Measurements from ENCODE around the gene KIAA1328.

KIAA1328 gene

GRCh38 chr18:37219257-37219656, 390.3 kb downstream of the KIAA1328 start:
- H3K27me3 ChIP-seq (ENCODE audit: low read depth), result no peaks in the 10 kb centered on the region
- H3K9me3 ChIP-seq, result no peaks in the 10 kb centered on the region
- no peak for DNase-seq (ENCODE audit: low spot score in 2 of 2)
- H3K4me1 ChIP-seq, result no peaks in the 10 kb centered on the region
- no peaks in the 10 kb centered on the region for H3K36me3 ChIP-seq (replicated peaks)
- no peak overlapping the region for H3K4me3 ChIP-seq
- in situ Hi-C loops (cut with MboI; ENCODE audit: low sequenced_read_pairs), result no loop called here

GRCh38 chr18:37222354-37222998, 393.5 kb downstream of the KIAA1328 start:
- in situ Hi-C loops (cut with MboI; ENCODE audit: low sequenced_read_pairs), result no loop called here

GRCh38 chr18:37222999-37223378, 394.1 kb downstream of the KIAA1328 start:
- no peaks in the 10 kb centered on the region for H3K9me3 ChIP-seq
- no peaks in the 10 kb centered on the region for H3K27me3 ChIP-seq (ENCODE audit: low read depth)
- H3K4me1 ChIP-seq, result no peaks in the 10 kb centered on the region
- H3K36me3 ChIP-seq (replicated peaks), result no peaks in the 10 kb centered on the region
- H3K4me3 ChIP-seq, result no peak overlapping the region
- in situ Hi-C loops (cut with MboI; ENCODE audit: low sequenced_read_pairs), result no loop called here
- no peak for DNase-seq (ENCODE audit: low spot score in 2 of 2)

More at GRCh38 chr18:37222354-37222998, 393.5 kb downstream of the KIAA1328 start:
- Histone ChIP-seq H3K9me3 (no peaks in the 10 kb centered on the region), H3K27me3 (ENCODE audit: low read depth) (no peaks in the 10 kb centered on the region), H3K36me3 (replicated peaks) (no peaks in the 10 kb centered on the region), H3K4me1 (no peaks in the 10 kb centered on the region), H3K4me3 (no peak overlapping the region)
- DNase-seq (ENCODE audit: low spot score in 2 of 2), result no peak

- H3K9me3 ChIP-seq, result no peaks in the 10 kb centered on the region
- H3K4me1 ChIP-seq, result no peaks in the 10 kb centered on the region
- no peaks in the 10 kb centered on the region for H3K27me3 ChIP-seq (ENCODE audit: low read depth)
- H3K36me3 ChIP-seq (replicated peaks), result no peaks in the 10 kb centered on the region
- no peak for DNase-seq (ENCODE audit: low spot score in 2 of 2)
- in situ Hi-C loops (cut with MboI; ENCODE audit: low sequenced_read_pairs), result no loop called here
- H3K4me3 ChIP-seq, result no peak overlapping the region
These were observed 396.4 kb downstream of the KIAA1328 start for GRCh38 chr18:37225279-37225678.

GRCh38 chr18:37230768-37231167, 401.8 kb downstream of the KIAA1328 start:
- no peaks in the 10 kb centered on the region for H3K27me3 ChIP-seq (ENCODE audit: low read depth)
- H3K4me3 ChIP-seq, result no peak overlapping the region
- no peaks in the 10 kb centered on the region for H3K4me1 ChIP-seq
- DNase-seq (ENCODE audit: low spot score in 2 of 2), result no peak
- no peaks in the 10 kb centered on the region for H3K9me3 ChIP-seq
- in situ Hi-C loops (cut with MboI; ENCODE audit: low sequenced_read_pairs), result no loop called here
- H3K36me3 ChIP-seq (replicated peaks), result no peaks in the 10 kb centered on the region

GRCh38 chr18:37231251-37231650, 402.3 kb downstream of the KIAA1328 start:
- no peaks in the 10 kb centered on the region for H3K36me3 ChIP-seq (replicated peaks)
- H3K27me3 ChIP-seq (ENCODE audit: low read depth), result no peaks in the 10 kb centered on the region
- H3K4me1 ChIP-seq, result no peaks in the 10 kb centered on the region
- DNase-seq (ENCODE audit: low spot score in 2 of 2), result no peak
- H3K9me3 ChIP-seq, result no peaks in the 10 kb centered on the region
- in situ Hi-C loops (cut with MboI; ENCODE audit: low sequenced_read_pairs), result no loop called here
- no peak overlapping the region for H3K4me3 ChIP-seq

GRCh38 chr18:37235583-37235982, 406.7 kb downstream of the KIAA1328 start:
- no peaks in the 10 kb centered on the region for H3K9me3 ChIP-seq
- no peaks in the 10 kb centered on the region for H3K27me3 ChIP-seq (ENCODE audit: low read depth)
- no peak overlapping the region for H3K4me3 ChIP-seq
- DNase-seq (ENCODE audit: low spot score in 2 of 2), result no peak
- H3K4me1 ChIP-seq, result no peaks in the 10 kb centered on the region
- in situ Hi-C loops (cut with MboI; ENCODE audit: low sequenced_read_pairs), result no loop called here
- no peaks in the 10 kb centered on the region for H3K36me3 ChIP-seq (replicated peaks)

- Histone ChIP-seq H3K9me3 (no peaks in the 10 kb centered on the region), H3K4me1 (no peaks in the 10 kb centered on the region), H3K27me3 (ENCODE audit: low read depth) (no peaks in the 10 kb centered on the region), H3K4me3 (no peak overlapping the region), H3K36me3 (replicated peaks) (no peaks in the 10 kb centered on the region)
- DNase-seq (ENCODE audit: low spot score in 2 of 2), result no peak
- in situ Hi-C loops (cut with MboI; ENCODE audit: low sequenced_read_pairs), result no loop called here
These were observed 409.6 kb downstream of the KIAA1328 start for GRCh38 chr18:37238282-37239108.

- Histone ChIP-seq H3K27me3 (ENCODE audit: low read depth) (no peaks in the 10 kb centered on the region; the same call in 1 of the 2 replicates), H3K4me3 (no peak overlapping the region), H3K9me3 (no peaks in the 10 kb centered on the region), H3K4me1 (no peaks in the 10 kb centered on the region), H3K36me3 (replicated peaks) (no peaks in the 10 kb centered on the region)
- in situ Hi-C loops (cut with MboI; ENCODE audit: low sequenced_read_pairs), result no loop called here
- DNase-seq (ENCODE audit: low spot score in 2 of 2), result no peak
These were observed 413.2 kb downstream of the KIAA1328 start for GRCh38 chr18:37242091-37242490.

- Histone ChIP-seq H3K4me1 (no peaks in the 10 kb centered on the region), H3K27me3 (ENCODE audit: low read depth) (no peaks in the 10 kb centered on the region; the same call in 1 of the 2 replicates)
These were observed 414.1 kb downstream of the KIAA1328 start for GRCh38 chr18:37242826-37243560.

GRCh38 chr18:37243741-37244140, 414.8 kb downstream of the KIAA1328 start:
- in situ Hi-C loops (cut with MboI; ENCODE audit: low sequenced_read_pairs), result no loop called here
- Histone ChIP-seq H3K9me3 (no peaks in the 10 kb centered on the region), H3K36me3 (replicated peaks) (no peaks in the 10 kb centered on the region), H3K27me3 (ENCODE audit: low read depth) (no peaks in the 10 kb centered on the region; the same call in 1 of the 2 replicates), H3K4me1 (no peaks in the 10 kb centered on the region), H3K4me3 (no peak overlapping the region)
- no peak for DNase-seq (ENCODE audit: low spot score in 2 of 2)

More at GRCh38 chr18:37242826-37243560, 414.1 kb downstream of the KIAA1328 start:
- no peak overlapping the region for H3K4me3 ChIP-seq
- H3K9me3 ChIP-seq, result no peaks in the 10 kb centered on the region
- DNase-seq (ENCODE audit: low spot score in 2 of 2), result no peak
- H3K36me3 ChIP-seq (replicated peaks), result no peaks in the 10 kb centered on the region
- in situ Hi-C loops (cut with MboI; ENCODE audit: low sequenced_read_pairs), result no loop called here

GRCh38 chr18:37244618-37245017, 415.7 kb downstream of the KIAA1328 start:
- Histone ChIP-seq H3K4me1 (no peaks in the 10 kb centered on the region), H3K9me3 (no peaks in the 10 kb centered on the region), H3K36me3 (replicated peaks) (no peaks in the 10 kb centered on the region), H3K27me3 (ENCODE audit: low read depth) (no peaks in the 10 kb centered on the region; the same call in 1 of the 2 replicates), H3K4me3 (no peak overlapping the region)
- in situ Hi-C loops (cut with MboI; ENCODE audit: low sequenced_read_pairs), result no loop called here
- no peak for DNase-seq (ENCODE audit: low spot score in 2 of 2)

GRCh38 chr18:37246779-37247340, 417.9 kb downstream of the KIAA1328 start:
- Histone ChIP-seq H3K36me3 (replicated peaks) (no peaks in the 10 kb centered on the region), H3K4me3 (no peak overlapping the region), H3K27me3 (ENCODE audit: low read depth) (no peaks in the 10 kb centered on the region; the same call in 1 of the 2 replicates), H3K4me1 (no peaks in the 10 kb centered on the region), H3K9me3 (no peaks in the 10 kb centered on the region)
- no peak for DNase-seq (ENCODE audit: low spot score in 2 of 2)
- in situ Hi-C loops (cut with MboI; ENCODE audit: low sequenced_read_pairs), result no loop called here

All from HAP-1 (cell line).